HepG2 (cell line): ENCODE measurements around the gene INHBC. TPM values are rescaled to one million over a fixed set of nuclear protein-coding genes. Genes with fewer than 3 reads are reported as not detected.
A peak's percentile ranks its signal among the peaks of the same experiment; 100 is the strongest.

Experiments used
- CBX1 ChIP-seq: IDR thresholded peaks from one replicate; pipeline ENCODE4 v1.6.1; 2016; ENCODE audit warnings: antibody characterized with exemption, low read depth
- E2F5 ChIP-seq: sonication (generic); formaldehyde crosslinking; conservative IDR thresholded peaks from 2 replicates; pipeline ENCODE4 v1.4.0; 2020; ENCODE audit warnings: missing genetic modification reagents
- GABPA ChIP-seq, 2 experiments: IDR thresholded peaks; 2 replicates each; pipeline ENCODE4 v1.6.1; 2011 to 2016; ENCODE audit warnings: low read depth in 2 of 2, low read length in 1 of 2, missing biosample characterization in 1 of 2, missing genetic modification characterization in 1 of 2
- GATA4 ChIP-seq: sonication (generic); IDR thresholded peaks from 2 replicates; pipeline ENCODE4 v1.6.1; 2016; ENCODE audit warnings: antibody characterized with exemption, low read depth, borderline replicate concordance
- MTA1 ChIP-seq: sonication (generic); formaldehyde crosslinking; IDR thresholded peaks from 2 replicates; pipeline ENCODE4 v1.4.0; 2020; ENCODE audit warnings: missing genetic modification reagents, mild to moderate bottlenecking, borderline replicate concordance
- MXD3 ChIP-seq: IDR thresholded peaks from 2 replicates; pipeline ENCODE4 v1.6.1; 2016; ENCODE audit warnings: mild to moderate bottlenecking, missing biosample characterization, missing genetic modification reagents
- NCOR1 ChIP-seq: fragments of 200-600 bp; sonication (generic); IDR thresholded peaks from 2 replicates; pipeline ENCODE4 v1.7.0; 2017; ENCODE audit warnings: antibody characterized with exemption, low read length, borderline replicate concordance
- PBX2 ChIP-seq: IDR thresholded peaks from 2 replicates; pipeline ENCODE4 v1.6.1; 2016; ENCODE audit warnings: control low read depth
- POLR2AphosphoS5 ChIP-seq: IDR thresholded peaks from 2 replicates; pipeline ENCODE4 v1.6.1; 2012; ENCODE audit warnings: low read depth, low read length
- TBL1XR1 ChIP-seq: fragments of 150-350 bp; IDR thresholded peaks from 2 replicates; pipeline ENCODE4 v1.6.1; 2014; ENCODE audit warnings: borderline replicate concordance, low read length; ENCODE audit not compliant: partially characterized antibody
- XBP1 ChIP-seq: sonication (generic); formaldehyde crosslinking; IDR thresholded peaks from 2 replicates; pipeline ENCODE4 v1.5.0; 2020; ENCODE audit warnings: missing genetic modification reagents
- ZBTB40 ChIP-seq, 2 experiments: fragments of 450-650 bp in 1 of 2; sonication (generic) in 1 of 2; formaldehyde crosslinking in 1 of 2; IDR thresholded peaks; 2 replicates each; pipeline versions ENCODE4 v1.6.1 to v1.8.0; 2016 to 2022; ENCODE audit warnings: antibody characterized with exemption in 1 of 2, mild to moderate bottlenecking in 1 of 2, missing genetic modification reagents in 1 of 2
- ZFP91 ChIP-seq: sonication (generic); formaldehyde crosslinking; IDR thresholded peaks from 2 replicates; pipeline ENCODE4 v1.9.0; 2022; ENCODE audit warnings: missing genetic modification reagents, mild to moderate bottlenecking, borderline replicate concordance
- ZNF572 ChIP-seq: sonication (generic); formaldehyde crosslinking; IDR thresholded peaks from 2 replicates; pipeline ENCODE4 v1.5.1; 2020; ENCODE audit warnings: mild to moderate bottlenecking, missing genetic modification reagents
- ZNF577 ChIP-seq: sonication (generic); formaldehyde crosslinking; IDR thresholded peaks from 2 replicates; pipeline ENCODE4 v1.4.0; 2020; ENCODE audit warnings: mild to moderate bottlenecking, low read depth, missing genetic modification reagents, borderline replicate concordance
- polyA plus RNA-seq, 8 experiments: library from polyadenylated mRNA; depleted of rRNA in 3 of 8; stranded (reverse) in 7 of 8; unstranded in 1 of 8; fragments of >200 nt; fragmentation: Illumina TruSeq in 4 of 8; extraction: Trizol in 4 of 8; gene quantifications; 2 replicates each; pipeline versions ENCODE4 v1.2.1 to v1.2.3, GENCODE V29; 2011 to 2016; ENCODE audit warnings: low read depth in 4 of 8, missing spikeins in 1 of 8, mixed read lengths in 1 of 8; ENCODE audit not compliant: insufficient read depth in 1 of 8
- total RNA-seq, 5 experiments: library from RNA; depleted of rRNA; stranded (reverse); fragments of >200 nt; fragmentation: Illumina TruSeq; extraction: Trizol; gene quantifications; 2 replicates each; pipeline ENCODE4 v1.2.3, GENCODE V29; 2016; ENCODE audit warnings: low read depth in 1 of 5

The INHBC gene
- total and polyA plus RNA-seq, 2 of the 13 experiments (the other 11 are each of a cell fraction or from before 2014, with no cell fraction given) = 1.8 to 13.8 TPM

- TF ChIP-seq PBX2 (CRISPR knock-in tag) = no peak
- TF ChIP-seq ZNF572 (CRISPR knock-in tag) = 0 out of 2 replicates have a peak, but pooled peaks have one; percentile 70
- TF ChIP-seq CBX1 = no peak
- TF ChIP-seq GATA4 = no peak
- TF ChIP-seq ZBTB40 (IDR thresholded peaks at IDR 0.05) = no peak
- no peak for TF ChIP-seq ZBTB40 (CRISPR knock-in tag; IDR thresholded peaks at IDR 0.05)
- no peak for TF ChIP-seq ZFP91
- TF ChIP-seq E2F5 (CRISPR knock-in tag) = no peak
- TF ChIP-seq ZNF577 (CRISPR knock-in tag) = 0 out of 2 replicates have a peak, but pooled peaks have one; percentile 68
- no peak for TF ChIP-seq TBL1XR1
- TF ChIP-seq MTA1 = 0 out of 2 replicates have a peak, but pooled peaks have one; percentile 46
- TF ChIP-seq MXD3 = no peak
- no peak for TF ChIP-seq POLR2AphosphoS5
- no peak for TF ChIP-seq GABPA (IDR thresholded peaks at IDR 0.05; ENCODE audit: low read depth, low read length)
- no peak for TF ChIP-seq GABPA (CRISPR knock-in tag; IDR thresholded peaks at IDR 0.05; ENCODE audit: low read depth)
- no peak for TF ChIP-seq NCOR1
- TF ChIP-seq XBP1 = no peak
Observed at GRCh38 chr12:57452181-57452936, 17.8 kb downstream of the INHBC start (continued).
